ENCODE data around the gene GNPAT.

The GNPAT gene

DNA sequence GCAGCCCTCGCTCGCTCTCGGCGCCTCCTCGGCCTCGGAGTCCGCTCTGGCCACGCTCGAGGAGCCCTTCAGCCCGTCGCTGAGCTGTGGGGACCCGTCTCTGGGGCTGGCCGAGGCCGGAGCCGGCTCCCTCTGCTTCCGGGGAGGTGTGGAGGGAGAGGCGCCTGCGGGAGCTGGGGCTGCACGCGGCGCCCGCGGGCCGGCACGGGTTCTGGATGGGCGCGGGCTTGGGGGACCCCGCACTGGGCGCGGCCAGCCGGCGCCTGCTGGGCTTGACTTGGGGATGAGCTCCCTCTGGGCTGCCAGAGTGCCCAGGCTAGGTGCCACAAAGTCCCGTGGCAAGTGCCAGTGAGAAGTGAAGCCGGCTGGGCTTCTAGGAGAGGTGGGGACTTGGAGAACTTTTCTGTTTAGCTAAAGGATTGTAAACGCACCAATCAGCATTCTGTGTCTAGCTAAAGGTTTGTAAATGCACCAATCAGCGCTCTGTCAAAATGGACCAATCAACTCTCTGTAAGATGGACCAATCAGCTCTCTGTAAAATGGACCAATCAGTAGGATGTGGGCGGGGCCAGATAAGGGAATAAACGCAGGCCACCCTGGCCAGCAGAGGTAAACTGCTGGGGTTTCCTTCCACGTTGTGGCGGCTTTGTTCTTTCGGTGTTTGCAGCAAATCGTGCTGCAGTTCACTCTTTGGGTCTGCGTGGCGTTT, 76.4 kb downstream of the GNPAT start:
- no peak for DNase-seq (ENCODE audit: low read depth in 2 of 2)

DNA sequence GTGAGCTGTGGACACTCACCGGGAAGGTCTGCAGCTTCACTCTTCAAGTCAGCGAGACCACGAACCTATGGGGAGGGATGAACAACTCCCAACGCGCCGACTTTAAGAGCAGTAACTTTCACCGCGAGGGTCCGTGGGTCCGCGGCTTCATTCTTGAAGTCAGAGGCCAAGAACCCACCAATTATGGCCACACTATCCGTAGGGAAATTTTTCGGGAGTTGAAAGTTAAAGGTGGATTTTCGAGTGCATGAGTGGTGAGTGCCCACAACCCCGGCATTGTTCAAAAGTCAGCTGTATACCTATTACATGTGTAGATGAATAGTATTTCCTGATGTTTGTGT, 77.0 kb downstream of the GNPAT start:
- no peak for DNase-seq (ENCODE audit: low read depth in 2 of 2)

- no peak for DNase-seq (ENCODE audit: low read depth in 2 of 2)
Observed at GRCh38 chr1:231318568-231318967, 77.6 kb downstream of the GNPAT start.

DNA sequence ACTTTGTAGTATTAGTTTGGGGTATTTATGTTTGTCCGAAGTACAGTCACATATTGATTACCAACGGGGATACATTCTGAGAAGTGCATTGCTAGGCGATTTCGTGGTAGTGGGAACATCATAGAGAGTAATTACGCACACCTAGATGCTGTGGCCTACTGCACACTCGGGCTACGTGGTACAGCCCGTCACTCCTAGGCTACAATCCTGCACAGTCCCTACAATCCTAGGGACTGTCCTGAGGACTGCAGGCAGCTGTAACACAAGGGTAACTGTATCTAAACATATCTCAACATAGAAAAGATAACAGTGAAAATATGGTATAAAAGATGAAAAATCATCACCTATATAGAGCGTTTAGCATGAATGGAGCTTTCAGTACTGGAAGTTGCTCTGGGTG, 78.1 kb downstream of the GNPAT start:
- no peak for DNase-seq (ENCODE audit: low read depth in 2 of 2)

- DNase-seq (ENCODE audit: low read depth in 2 of 2): no peak
Observed at GRCh38 chr1:231322880-231323530, 82.0 kb downstream of the GNPAT start.

GRCh38 chr1:231324660-231325059, 83.6 kb downstream of the GNPAT start:
- DNase-seq (ENCODE audit: low read depth in 2 of 2): no peak

DNA sequence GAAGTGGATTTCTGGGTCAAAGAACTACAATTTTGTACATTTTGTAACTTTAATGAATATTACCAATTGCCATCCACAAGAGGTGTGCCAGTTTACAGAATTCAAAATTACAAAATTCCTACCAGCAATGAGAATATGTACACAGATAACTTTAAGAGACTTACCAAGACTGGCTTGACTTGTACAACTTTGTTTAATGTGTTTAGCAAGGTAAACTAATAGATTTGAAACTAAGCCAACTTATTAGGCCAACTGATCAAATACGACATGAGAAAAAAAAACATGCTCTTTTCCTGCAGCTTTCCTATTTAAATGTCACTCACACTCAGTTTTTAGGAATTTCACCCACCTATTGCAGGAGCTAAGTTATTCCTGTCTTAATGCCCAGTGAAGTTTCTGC, 85.2 kb downstream of the GNPAT start:
- DNase-seq (ENCODE audit: low read depth in 2 of 2): no peak

Data from stimulated activated CD4-positive, alpha-beta T cell treated with anti-CD3 and anti-CD28 coated beads, Interleukin-15, amount 100 ng/mL, for 48 hours (primary cell).